GM12875 (cell line): ENCODE data around the gene TNFRSF14.
A peak's percentile ranks its signal among the peaks of the same experiment; 100 is the strongest.
"Not testable (repeated sequence)": the region's sequence is repeated elsewhere in the genome, so short reads cannot be mapped to it uniquely, and the experiment has no call there.

ENCODE experiments used
- H3K4me3 ChIP-seq: one replicate; pipeline ENCODE4 v1.5.1; 2011; ENCODE audit warnings: low read depth, low read length, control low read depth
- TF ChIP-seq, protein P1 (sequence below): IDR thresholded peaks from 2 replicates; pipeline ENCODE4 v1.5.1; 2011; ENCODE audit warnings: low read depth, mild to moderate bottlenecking, control low read depth, inconsistent platforms, low read length, moderate library complexity, borderline replicate concordance; ENCODE audit not compliant: insufficient read depth

TNFRSF14 gene

DNA sequence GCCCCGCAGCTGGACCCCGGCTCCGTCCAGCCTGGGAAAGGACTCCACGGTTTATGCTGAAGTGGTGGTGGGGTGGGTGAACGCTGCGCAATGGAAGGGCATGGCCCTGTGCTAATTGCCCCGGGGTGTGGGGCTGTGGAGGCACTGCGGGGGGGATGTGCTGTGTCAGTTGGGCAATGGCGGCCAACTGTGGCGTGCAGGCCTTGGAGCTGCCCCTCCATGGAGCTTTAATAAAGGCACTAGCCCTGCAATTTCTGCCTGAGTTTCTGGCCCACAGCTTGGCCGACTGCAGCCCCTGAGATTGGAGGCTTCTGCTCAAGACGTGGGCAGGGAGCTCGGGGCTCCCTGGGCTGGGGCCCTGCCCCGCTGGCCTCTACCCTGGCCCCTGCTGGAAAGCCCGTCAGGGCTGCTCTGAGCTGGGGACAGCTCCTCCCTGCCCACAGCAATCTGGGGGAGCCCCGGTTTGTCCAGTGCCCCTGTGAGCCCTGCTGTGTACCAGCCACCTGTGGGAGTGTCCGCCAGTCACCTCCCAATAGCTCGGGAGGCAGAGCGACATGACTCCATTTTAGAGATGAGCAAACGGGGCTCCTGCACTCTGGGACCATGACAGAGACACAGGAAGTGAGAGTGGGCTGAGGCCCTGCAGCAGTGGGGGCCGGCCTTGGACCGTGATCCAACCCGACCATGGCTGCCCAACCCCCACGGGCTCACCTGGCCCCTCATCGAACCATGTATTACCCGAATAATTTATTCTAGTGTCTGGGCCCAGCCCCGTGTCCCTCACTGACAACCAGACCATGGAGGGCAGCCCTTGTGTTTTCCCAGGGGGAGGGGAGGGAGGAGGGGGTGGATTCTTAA, 8.7 kb upstream of the TNFRSF14 start:
- H3K4me3 ChIP-seq, result peak overlapping the region; percentile 91
- TF ChIP-seq, protein P1, sequence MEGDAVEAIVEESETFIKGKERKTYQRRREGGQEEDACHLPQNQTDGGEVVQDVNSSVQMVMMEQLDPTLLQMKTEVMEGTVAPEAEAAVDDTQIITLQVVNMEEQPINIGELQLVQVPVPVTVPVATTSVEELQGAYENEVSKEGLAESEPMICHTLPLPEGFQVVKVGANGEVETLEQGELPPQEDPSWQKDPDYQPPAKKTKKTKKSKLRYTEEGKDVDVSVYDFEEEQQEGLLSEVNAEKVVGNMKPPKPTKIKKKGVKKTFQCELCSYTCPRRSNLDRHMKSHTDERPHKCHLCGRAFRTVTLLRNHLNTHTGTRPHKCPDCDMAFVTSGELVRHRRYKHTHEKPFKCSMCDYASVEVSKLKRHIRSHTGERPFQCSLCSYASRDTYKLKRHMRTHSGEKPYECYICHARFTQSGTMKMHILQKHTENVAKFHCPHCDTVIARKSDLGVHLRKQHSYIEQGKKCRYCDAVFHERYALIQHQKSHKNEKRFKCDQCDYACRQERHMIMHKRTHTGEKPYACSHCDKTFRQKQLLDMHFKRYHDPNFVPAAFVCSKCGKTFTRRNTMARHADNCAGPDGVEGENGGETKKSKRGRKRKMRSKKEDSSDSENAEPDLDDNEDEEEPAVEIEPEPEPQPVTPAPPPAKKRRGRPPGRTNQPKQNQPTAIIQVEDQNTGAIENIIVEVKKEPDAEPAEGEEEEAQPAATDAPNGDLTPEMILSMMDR, result no peak

DNA sequence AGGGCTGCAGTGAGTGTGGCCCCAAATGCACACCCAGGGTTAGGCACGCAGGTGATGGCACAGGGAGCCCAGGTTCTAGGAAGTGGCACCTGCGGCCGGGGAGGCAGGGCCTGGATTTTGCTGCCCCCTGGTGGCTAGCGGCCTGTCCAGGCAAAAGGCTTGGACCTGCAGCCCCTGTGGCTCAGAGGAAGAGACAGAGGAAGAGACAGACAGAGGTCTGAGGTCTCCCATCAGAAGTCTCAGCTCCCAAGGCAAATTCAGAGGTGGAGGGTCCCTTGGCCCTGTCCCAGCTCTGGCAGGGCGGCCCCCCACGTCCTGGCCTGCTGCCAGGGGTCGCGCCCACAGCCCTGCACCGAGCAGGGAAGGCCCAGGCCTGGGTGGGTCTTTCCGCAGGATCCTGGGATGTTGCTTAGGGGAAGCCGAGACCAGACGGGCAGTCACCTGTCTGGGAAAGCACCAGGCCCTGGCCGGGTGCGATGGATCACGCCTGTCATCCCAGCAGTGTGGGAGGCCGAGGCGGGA, 8.0 kb upstream of the TNFRSF14 start:
- TF ChIP-seq, protein P1, result peak; percentile 89
- peak overlapping the region; percentile 91 for H3K4me3 ChIP-seq

DNA sequence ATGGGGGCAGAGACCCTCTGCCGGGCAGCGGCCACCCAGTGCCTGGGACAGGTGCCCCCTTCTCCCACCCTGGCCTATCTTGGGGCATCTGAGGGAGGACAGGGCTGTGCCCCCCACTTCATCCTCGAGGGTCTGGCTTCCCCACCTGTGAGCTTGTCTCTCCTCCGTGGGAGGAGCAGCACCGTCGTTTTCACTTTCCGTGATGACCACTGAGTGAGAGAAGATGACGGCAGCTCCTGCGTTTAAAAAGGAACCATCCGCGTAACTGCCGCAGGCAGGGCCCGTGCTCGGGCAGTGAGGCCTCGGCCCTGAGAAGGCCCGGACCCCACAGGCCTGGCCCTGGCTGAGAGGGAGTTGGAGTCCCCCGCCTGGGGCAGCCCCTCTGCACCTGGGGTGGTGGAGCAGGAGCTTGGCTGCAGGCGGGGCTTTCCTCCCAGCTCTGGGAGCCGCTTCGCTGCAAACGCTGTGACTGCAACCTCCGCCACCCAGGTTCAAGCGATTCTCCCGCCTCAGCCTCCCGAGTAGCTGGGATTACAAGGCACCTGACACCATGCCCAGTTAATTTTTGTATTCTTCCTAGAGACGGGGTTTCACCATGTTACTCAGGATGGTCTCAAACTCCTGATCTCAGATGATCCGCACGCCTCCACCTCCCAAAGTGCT, 6.7 kb upstream of the TNFRSF14 start:
- peak overlapping the region; percentile 23 for H3K4me3 ChIP-seq

DNA sequence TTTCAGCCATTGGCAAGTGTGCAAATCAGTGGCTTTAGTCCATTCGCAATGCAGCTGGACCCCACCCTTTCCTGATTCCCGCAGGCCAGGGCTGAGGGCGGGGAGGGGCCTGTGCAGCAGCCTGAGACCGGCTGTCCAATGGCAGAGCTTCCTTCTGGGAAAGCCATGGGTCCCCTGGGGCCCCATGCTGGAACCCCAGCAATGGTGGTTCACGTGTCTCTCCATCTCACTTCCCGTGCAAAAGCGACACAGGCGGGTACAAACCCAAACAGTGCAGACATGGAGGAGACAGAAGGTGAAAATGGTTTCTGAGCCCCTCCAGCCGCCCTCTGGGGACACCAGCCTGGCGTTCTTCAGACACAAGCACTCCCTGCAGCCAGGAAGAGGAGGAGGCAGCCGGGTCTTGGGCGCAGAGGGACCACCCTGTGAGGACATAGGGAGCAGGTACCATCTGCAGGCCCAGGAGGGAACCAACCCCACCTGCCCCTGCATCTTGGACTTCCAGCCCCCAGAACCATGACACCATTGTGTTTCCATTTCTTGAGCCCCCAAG, 5.8 kb upstream of the TNFRSF14 start:
- not testable (repeated sequence) for H3K4me3 ChIP-seq

DNA sequence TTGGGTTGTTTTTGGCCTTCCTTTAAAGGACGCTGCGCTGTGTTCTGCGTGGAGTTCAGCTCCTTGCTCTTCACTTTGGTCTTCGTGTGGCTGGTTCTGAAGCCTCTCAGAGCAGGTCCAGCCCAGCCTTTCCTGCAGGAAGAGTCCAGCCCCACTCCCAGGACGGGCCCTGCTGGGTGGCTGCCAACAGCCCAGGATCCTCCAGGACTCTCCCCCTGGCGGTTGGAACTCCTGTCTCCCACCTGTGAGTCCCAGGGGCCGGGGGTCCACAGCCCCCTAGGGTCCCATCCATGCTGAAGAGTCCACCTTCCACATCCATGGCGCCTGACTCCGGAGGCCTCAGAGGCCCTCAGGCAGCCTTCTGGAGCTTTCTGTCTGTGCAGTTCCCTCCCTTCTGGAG, 4.6 kb upstream of the TNFRSF14 start:
- H3K4me3 ChIP-seq, result not testable (repeated sequence)

DNA sequence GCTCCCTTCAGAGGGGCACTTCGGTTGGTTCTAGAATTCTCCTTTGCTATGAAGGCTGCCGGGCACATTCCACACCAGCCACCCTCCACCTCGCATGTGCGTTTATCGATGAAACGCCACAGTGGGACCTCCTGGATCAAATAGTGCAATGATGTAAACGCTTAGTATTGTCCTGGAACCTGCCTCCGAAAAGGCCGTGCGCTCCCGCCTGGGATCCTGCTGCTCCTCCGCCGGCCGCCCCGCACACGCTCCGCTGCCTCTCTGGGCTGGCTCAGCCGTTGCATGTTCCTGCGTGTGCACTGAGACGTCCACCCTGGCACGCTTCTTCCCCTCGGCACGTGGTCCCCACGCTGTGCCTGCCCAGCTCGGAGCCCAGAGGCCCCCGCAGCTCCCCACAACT, 4.0 kb upstream of the TNFRSF14 start:
- H3K4me3 ChIP-seq, result no peak overlapping the region
- TF ChIP-seq, protein P1, result no peak

DNA sequence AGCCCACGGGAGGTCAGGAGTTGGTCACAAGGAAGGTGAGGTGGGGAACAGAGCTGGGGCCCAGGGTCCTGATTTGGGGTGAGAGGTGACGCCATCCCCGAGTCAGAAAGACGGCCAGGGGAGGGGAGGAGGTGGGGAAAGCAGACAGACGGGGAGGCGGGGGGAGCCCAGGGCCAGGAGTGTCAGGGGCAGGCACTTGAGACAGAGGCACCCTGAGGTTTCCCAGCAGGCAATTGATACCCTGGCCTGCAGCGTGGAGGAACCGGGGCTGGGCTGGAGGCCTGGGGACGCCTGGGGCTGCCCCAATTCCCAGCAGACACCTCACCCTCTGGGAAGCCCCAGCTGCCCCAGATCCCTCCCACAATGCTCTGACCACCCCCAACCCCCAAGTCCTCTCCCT, 3.1 kb upstream of the TNFRSF14 start:
- H3K4me3 ChIP-seq, result not testable (repeated sequence)

DNA sequence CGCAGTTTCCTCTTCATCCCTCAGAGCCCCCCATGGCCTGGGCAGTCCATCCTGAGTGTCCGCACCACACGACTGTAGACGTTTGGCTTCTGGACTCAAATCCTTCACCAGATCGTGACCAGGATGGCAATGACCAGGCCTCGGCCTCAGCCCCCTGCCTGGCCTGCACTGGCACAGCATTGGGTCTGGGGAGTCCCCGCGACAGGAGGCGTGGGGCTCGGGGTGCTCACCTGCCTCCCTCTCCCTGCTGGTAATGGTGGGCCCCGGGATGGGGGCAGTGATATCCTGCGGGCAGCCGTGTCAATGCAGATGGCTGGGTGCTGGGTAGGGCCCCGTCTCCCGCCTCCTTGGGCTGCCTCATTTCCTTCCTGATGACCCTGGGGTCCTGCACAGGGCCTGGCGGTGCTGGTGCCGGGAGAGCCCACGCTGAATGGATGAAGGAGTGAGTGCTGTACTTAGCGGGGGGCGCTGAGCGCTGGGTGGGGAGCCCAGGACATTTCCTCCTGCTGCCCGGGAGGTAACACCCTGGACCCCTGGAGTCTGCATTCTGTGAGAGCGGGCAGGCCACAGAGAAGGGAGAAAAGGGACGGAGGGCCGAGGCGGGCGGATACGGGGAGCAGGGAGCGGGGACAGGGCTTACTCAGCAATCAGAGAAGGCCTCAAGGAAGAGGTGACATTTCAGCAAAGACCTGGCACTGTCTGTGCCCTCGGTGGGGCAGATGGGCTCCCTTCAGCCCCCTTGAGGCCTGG, 2.1 kb upstream of the TNFRSF14 start:
- TF ChIP-seq, protein P1, result no peak
- no peak overlapping the region for H3K4me3 ChIP-seq
